ENCODE results near the gene ITGA3.

DNA sequence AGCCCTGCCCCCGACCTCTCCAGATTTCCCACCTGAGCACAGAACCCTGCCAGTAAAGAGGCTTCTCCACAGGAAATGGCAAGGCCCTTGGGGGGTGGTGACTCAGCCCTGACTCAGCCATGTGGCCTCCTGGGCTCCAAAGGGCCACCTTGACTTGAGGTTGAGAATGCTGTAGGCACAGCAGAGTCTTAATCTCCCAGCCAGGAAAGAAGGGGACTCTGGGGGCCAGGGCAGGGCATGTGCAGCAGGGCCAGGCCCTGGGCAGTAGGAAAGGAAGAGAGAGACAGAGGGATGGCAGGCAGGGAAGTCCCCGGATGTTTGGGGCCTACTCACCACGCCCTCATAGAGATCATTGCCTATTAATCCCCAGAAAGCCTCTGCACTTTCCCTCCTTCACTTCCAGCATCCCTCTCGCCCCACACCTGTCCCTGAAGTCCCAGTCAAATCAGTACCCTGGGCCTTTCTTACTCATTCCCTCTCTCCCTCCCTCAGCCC is 4.8 kb upstream of the ITGA3 start:
- TF ChIP-seq, protein P1, sequence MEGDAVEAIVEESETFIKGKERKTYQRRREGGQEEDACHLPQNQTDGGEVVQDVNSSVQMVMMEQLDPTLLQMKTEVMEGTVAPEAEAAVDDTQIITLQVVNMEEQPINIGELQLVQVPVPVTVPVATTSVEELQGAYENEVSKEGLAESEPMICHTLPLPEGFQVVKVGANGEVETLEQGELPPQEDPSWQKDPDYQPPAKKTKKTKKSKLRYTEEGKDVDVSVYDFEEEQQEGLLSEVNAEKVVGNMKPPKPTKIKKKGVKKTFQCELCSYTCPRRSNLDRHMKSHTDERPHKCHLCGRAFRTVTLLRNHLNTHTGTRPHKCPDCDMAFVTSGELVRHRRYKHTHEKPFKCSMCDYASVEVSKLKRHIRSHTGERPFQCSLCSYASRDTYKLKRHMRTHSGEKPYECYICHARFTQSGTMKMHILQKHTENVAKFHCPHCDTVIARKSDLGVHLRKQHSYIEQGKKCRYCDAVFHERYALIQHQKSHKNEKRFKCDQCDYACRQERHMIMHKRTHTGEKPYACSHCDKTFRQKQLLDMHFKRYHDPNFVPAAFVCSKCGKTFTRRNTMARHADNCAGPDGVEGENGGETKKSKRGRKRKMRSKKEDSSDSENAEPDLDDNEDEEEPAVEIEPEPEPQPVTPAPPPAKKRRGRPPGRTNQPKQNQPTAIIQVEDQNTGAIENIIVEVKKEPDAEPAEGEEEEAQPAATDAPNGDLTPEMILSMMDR (conservative IDR thresholded peaks at IDR 0.05 in 1 of 2, IDR thresholded peaks at IDR 0.05 in 1 of 2; ENCODE audit: extremely low read depth in 1 of 2, insufficient read depth in 1 of 2, low read depth in 1 of 2, low read length in 2 of 2), result no peak
- TF ChIP-seq EZH2 (IDR thresholded peaks at IDR 0.05; ENCODE audit: borderline replicate concordance, low read length), result no peak

All from mammary epithelial cell (primary cell).